LNCaP clone FGC (cell line): Measurements from ENCODE around the gene C22orf15.
A peak's percentile ranks its signal among the peaks of the same experiment; 100 is the strongest.

ENCODE experiments used
- DNase-seq: peaks from one replicate; pipeline ENCODE4 v3.0.0-alpha.2; 2011; ENCODE audit warnings: low read depth
- H3K4me3 ChIP-seq: 2 replicates; pipeline ENCODE4 v1.5.1; 2011; ENCODE audit warnings: mild to moderate bottlenecking, low read depth, low read length, control low read depth
- TF ChIP-seq, protein P1 (sequence below): IDR thresholded peaks from 2 replicates; pipeline ENCODE4 v1.5.1; 2012; ENCODE audit warnings: mild to moderate bottlenecking; ENCODE audit not compliant: control insufficient read depth, insufficient read depth; ENCODE audit errors: extremely low read depth

The C22orf15 gene

DNA sequence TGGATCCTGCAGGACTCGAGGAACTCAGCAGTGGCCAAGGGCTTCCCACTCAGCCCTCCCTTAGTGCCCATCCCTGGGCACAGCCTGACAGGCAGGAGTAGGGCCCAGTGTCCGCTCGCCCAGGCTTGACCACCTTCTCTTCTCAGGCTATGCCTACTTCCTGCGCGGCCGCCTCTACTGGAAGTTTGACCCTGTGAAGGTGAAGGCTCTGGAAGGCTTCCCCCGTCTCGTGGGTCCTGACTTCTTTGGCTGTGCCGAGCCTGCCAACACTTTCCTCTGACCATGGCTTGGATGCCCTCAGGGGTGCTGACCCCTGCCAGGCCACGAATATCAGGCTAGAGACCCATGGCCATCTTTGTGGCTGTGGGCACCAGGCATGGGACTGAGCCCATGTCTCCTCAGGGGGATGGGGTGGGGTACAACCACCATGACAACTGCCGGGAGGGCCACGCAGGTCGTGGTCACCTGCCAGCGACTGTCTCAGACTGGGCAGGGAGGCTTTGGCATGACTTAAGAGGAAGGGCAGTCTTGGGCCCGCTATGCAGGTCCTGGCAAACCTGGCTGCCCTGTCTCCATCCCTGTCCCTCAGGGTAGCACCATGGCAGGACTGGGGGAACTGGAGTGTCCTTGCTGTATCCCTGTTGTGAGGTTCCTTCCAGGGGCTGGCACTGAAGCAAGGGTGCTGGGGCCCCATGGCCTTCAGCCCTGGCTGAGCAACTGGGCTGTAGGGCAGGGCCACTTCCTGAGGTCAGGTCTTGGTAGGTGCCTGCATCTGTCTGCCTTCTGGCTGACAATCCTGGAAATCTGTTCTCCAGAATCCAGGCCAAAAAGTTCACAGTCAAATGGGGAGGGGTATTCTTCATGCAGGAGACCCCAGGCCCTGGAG is 20.7 kb downstream of the C22orf15 start:
- H3K4me3 ChIP-seq = no peak overlapping the region
- TF ChIP-seq, protein P1, sequence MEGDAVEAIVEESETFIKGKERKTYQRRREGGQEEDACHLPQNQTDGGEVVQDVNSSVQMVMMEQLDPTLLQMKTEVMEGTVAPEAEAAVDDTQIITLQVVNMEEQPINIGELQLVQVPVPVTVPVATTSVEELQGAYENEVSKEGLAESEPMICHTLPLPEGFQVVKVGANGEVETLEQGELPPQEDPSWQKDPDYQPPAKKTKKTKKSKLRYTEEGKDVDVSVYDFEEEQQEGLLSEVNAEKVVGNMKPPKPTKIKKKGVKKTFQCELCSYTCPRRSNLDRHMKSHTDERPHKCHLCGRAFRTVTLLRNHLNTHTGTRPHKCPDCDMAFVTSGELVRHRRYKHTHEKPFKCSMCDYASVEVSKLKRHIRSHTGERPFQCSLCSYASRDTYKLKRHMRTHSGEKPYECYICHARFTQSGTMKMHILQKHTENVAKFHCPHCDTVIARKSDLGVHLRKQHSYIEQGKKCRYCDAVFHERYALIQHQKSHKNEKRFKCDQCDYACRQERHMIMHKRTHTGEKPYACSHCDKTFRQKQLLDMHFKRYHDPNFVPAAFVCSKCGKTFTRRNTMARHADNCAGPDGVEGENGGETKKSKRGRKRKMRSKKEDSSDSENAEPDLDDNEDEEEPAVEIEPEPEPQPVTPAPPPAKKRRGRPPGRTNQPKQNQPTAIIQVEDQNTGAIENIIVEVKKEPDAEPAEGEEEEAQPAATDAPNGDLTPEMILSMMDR = no peak
- DNase-seq = no peak

DNA sequence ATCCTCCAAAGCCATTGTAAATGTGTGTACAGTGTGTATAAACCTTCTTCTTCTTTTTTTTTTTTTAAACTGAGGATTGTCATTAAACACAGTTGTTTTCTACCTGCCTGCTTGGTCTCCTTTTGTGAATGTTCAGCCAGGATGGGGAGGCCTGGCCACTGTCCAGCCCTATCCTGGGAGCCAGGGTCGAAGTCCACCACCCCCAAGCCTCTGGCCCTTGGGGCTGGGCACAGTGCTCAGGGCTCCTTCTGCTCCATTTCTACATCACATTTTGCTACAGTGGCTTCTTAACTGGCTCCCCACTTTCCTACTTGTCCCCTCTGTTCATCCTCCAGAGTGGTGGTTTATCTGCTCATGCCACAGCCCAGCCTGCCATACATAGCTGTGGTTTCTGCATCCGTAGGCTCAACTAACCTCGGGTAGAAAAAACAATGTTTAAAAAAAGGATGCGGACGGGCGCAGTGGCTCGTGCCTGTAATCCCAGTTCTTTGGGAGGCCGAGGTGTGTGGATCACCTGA is 21.5 kb downstream of the C22orf15 start:
- TF ChIP-seq, protein P1 = no peak
- H3K4me3 ChIP-seq = no peak overlapping the region
- no peak for DNase-seq

DNA sequence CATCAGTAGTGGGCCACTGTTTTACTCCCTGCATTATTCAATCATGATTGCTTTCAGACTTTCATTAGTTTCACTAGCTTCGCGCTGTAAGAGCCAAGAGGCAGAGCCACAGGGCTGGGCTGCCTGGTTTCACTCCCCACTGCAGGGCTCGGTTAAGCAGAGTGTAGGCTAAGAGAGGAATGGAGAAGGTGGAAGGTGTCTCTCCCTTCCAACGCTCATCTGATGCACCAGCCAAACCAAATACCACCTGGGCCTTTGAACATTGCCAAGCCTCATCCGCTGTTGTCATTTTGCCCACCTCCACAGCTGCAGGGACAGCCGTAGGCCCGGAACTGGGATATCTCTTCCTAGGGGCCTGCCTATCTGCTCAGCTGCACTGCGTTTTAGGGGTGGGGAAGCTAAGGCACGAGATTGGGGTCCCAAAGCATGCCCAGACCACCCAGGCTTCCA is 23.5 kb downstream of the C22orf15 start:
- TF ChIP-seq, protein P1 = no peak
- peak; percentile 74 for DNase-seq
- peak overlapping the region; percentile 83 for H3K4me3 ChIP-seq

DNA sequence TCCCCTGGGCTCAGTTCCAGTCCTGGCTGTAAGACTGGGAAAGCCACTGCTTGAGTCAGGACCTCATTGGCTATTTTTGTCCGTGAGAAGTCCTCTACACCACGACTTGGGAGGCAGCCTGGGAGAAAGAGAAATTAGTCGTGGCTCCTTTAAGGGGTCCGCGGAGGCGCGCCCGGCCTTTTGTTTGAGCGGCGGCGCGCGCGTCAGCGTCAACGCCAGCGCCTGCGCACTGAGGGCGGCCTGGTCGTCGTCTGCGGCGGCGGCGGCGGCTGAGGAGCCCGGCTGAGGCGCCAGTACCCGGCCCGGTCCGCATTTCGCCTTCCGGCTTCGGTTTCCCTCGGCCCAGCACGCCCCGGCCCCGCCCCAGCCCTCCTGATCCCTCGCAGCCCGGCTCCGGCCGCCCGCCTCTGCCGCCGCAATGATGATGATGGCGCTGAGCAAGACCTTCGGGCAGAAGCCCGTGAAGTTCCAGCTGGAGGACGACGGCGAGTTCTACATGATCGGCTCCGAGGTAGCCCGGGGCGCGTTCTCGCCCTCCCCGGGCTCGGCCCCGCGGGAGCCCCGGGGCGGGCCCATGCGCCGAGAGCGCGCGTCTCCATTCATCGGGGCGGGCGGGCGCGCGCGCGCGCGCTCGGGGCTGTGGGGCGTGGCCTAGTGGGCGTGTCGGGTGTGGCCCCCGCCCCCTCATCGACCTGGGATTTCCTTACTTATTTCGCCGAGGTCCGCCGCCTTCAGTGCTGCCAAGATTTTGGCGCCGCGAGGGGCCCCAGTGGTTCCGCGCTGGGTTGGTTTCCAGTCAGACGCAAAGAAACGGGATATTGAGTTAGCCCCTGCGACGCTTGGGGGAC is 24.2 kb downstream of the C22orf15 start, which contains the start of gene SMARCB1:
SMARCB1 (plus strand) TSS at position 215 of the 848 bp plus-strand sequence; CDS start at position 419, 204 bp downstream.
- peak; percentile 63 for DNase-seq
- peak within 1 kb of the TSS; percentile 83 for H3K4me3 ChIP-seq
- TF ChIP-seq, protein P1 = no peak

DNA sequence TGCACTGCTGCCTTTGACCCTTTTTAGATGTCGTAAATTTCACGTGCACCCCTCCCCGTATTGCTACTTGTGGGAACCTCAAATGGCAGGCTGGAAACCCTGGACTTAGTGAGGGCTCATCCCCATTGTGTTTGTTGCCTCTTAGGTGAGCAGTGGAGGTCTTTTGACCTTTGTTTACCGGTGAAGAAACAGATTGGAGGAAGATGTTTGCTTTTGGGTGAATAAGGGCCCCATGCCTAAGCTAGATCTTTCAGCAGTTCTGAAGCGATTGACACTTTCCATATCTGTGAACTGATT is 24.8 kb downstream of the C22orf15 start:
- H3K4me3 ChIP-seq = peak overlapping the region; percentile 83
- no peak for DNase-seq
- TF ChIP-seq, protein P1 = no peak

DNA sequence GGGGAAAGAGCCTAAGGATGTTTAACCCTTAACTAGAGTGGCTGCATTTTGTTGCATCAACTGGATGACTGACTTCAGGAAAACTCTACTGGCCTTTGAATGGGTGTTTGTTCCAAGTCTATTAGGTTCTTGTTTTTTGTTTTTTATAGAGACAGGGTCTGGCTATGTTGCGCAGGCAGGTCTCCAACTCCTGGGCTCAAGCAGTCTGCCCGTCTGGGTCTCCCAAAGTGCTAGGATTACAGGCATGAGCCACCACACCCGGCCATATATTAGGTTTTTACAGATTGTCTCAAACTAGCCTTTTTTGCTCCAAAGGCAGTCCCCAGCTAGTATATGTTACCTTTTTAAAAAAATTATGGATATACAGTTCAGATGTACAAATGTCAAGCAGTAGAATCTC is 25.1 kb downstream of the C22orf15 start:
- TF ChIP-seq, protein P1 = no peak
- no peak for DNase-seq
- H3K4me3 ChIP-seq = peak overlapping the region; percentile 83
